Stimulated activated CD4-positive, alpha-beta T cell treated with anti-CD3 and anti-CD28 coated beads, Interleukin-1b, Interleukin-23, amount 100 ng/mL, for 4 hours (primary cell): ENCODE results near the gene STKLD1.
"Not testable (repeated sequence)": the region's sequence is repeated elsewhere in the genome, so short reads cannot be mapped to it uniquely, and the experiment has no call there.

ENCODE experiments used
- DNase-seq, 2 donors: peaks; one replicate each; pipeline ENCODE4 v3.0.0-alpha.2; 2020; ENCODE audit warnings: low read depth in 2 of 2

The STKLD1 gene

DNA sequence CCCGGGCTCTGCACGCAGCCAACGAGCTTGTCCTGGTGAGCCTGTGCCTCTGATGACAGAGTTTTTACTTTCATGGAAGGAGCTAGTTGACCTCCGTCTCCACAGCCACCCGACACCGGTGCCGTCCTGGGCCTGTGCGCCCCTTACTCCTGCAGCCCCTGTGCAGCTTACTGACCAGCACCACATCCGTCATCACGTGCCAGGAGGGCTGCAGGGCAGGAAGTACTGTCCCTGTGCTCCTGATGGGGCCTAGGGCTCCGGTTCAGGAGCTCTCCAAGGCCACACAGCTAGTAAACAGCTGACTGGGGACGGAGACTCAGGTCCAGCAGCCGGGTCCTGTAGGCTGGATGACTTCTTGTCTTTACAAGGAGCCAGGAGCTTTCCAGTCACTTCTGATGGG is 10.2 kb downstream of the STKLD1 start:
- DNase-seq: no peak

DNA sequence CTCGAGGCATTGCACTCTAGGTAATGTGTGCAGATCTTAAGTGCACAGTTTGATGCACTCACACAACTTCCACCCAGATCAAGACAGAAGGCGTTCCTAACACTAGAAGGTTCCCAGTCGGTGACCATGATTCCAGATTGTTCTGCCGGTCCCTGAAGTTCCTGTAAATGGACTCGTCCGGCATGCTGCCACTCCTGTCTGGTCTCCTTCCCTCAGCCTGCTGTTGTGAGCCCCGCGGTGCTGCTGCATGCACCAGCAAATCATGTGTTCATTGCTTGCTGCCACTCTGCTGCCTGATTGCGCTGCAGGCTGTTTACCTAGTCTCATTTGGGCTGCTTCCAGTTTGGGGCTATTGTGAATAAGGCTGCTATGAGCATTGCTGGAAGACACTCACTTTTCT is 11.5 kb downstream of the STKLD1 start:
- DNase-seq: no peak

DNA sequence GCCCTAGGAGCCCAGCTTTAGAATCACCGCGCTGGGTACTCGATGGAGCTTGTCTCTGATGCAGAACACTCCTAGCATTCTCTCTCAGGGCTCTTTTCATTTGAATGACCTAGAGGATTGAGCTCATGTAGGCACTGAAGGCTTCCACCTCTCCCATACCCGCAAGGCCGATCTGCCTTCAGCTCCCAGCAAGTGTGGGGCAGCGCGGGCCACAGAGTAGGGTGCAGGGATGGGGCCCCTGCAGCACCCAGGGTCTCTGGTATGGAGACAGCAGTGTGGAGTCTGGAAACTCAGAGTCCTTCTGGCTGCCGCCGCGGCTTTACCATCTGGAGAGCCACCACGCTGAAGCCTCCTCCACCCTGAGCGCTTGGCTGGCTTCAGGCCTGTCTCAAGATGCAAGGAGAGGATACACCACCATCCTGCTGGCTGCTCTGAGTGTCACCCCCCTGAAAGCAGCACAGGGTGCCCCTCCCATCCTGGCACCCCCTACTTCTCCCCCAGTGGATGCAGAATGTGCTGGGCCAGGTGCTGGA is 12.9 kb downstream of the STKLD1 start:
- DNase-seq: no peak

DNA sequence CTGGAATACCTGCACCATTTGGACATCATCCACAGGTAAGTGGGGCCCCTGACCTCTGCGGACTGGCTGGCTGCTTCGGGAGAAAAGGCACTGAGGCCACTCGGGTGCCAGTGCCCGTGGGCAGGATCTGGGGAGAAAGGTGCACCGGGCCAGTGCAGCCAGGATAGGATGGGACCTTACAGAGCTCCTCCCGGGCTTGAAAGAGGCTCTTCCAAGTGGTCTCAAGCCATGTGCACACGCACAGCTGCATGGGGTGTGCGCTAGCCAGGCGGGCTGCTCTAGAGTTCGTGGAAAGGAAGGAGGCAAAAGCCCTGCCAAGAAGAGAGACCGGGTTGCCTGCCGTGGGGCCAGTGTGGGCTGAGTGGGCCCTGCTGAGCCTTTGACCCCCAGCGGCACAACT is 13.4 kb downstream of the STKLD1 start:
- DNase-seq: no peak

DNA sequence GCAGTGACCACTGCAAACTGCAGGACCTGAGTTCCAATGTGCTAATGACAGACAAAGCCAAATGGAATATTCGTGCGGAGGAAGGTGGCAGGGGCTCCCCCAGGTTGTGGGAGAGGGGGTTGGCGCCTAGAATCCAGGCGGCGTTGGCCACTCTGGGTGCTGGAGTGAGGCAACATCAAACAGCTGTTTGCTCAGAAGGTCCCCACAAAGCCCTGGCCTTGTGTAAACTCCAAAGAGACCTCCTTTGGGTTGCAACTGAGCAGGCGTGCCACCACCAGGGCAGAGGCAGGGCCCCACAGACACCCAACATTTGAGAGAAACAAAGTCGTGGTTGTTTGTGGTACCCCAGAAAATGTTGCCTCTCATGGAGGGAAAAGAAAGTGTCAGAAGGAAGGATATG is 14.5 kb downstream of the STKLD1 start:
- DNase-seq: no peak

DNA sequence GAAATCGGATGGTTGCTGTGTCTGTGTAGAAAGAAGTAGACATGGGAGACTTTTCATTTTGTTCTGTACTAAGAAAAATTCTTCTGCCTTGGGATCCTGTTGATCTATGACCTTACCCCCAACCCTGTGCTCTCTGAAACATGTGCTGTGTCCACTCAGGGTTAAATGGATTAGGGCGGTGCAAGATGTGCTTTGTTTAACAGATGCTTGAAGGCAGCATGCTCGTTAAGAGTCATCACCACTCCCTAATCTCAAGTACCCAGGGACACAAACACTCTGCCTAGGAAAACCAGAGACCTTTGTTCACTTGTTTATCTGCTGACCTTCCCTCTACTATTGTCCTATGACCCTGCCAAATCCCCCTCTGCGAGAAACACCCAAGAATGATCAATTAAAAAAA is 15.3 kb downstream of the STKLD1 start:
- not testable (repeated sequence) for DNase-seq

DNA sequence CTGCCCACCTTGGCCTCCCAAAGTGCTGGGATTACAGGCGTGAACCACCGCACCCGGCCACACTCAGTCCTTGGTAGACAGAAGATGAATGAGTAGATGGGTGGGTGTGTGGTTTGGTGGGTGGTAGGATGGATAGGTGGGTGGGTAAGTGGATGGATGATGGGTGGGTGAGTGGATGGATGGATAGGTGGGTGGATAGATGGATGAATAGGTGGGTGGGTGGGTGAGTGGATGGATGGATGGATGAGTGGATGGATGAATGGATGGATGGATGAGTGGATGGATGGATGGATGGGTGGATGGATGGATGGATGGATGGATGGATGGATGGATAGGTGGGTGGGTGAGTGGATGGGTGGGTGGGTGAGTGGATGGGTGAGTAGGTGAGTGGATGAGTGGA is 16.1 kb downstream of the STKLD1 start:
- not testable (repeated sequence) for DNase-seq

DNA sequence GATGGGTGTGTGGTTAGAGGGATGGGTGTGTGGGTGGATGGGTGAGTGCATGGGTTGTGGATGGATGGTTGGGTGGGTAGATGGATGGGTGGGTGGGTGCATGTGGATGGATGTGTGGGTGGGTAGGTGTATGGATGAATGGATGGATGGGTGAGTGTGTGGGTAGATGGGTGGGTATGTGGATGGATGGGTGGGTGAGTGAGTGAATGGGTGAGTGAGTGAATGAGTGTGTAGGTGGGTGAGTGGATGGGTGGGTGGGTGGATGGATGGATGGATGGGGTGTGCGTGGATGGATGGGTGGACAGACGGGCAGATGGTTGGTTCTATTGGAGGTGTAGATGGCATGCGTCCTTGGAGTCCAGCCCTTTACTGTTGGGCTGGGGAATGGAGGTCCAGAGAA is 17.2 kb downstream of the STKLD1 start:
- no peak for DNase-seq

DNA sequence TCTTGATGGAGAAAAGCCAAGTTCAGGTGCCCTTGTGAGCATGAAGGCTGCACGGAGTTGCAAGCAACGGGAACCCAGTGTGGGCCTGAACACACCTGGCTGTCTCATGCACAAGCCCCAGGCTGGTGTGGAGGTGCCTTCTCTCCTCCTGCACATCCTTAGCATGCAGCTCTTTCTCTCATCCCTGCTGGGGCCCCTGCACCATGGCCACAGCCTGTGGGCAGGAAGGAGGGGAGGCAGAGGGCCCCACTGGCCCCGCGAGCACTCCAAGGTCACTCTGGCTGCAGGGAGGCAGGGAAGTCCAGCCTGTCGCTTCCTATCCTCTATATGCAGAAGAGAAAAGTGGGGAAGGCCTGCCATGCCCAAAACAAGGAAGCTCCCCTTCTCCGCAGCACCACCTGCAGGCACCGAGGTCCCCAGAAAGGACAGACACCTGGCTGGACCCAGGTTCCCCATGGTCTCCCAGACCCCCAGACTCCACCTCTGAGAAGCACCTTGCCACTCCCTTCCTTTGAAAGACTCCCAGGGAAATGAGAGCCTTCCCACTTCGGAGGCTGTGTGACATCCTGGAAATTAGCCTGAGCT is 18.6 kb downstream of the STKLD1 start:
- DNase-seq: no peak

DNA sequence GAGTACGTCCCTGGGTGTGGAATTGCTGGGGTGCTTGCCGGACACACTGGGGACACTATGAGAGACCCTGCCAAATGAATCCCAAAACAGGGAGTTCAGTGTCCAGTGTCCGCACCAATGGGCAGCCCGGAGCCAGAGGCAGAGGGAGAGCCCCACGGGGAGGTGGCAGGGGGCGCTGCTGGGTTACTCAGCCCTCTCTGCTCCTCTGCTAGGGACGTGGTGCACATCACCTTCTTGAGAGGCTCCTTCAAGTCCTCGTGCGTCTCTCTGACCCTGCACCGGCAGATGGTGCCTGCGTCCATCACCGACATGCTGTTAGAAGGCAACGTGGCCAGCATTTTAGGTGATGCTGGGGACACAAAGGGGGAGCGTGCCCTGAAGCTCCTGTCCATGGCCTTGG is 20.8 kb downstream of the STKLD1 start:
- no peak for DNase-seq

DNA sequence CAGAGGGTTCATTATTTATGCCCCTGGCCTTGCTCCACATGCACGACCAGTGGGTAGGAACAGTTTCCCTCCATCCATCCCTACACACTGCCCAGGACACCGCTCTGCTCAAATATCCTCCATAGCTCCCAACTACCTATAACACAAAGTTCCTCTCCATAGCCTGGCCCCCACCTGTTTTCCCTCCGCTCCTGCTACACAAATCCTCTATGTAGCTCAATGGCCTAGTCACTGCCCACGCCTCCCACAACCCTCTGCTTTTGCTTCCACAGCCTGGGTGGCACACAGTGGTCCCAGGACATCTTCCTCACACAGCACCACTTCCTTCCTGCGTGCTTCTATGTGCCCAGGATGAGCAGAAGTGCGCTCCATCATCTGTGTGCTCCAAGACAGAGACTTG is 21.2 kb downstream of the STKLD1 start:
- no peak for DNase-seq

DNA sequence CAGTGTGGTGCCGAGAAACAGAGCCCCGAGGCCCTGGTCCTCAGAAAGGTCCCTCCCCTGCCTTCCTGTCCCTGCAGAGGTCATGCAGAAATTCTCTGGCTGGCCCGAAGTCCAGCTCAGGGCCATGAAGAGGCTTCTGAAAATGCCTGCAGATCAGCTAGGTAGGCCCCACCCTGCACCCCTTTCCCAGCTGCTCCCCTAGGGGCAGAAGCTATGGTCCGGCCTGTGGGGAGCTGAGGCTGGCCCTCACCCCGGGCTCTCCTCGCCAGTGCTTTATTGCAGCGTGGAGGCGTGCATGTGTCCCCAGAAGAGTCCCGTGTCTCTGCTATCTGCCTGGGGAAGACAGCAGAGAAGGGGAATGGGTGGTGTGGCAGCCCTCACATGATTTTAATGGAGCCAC is 21.7 kb downstream of the STKLD1 start:
- no peak for DNase-seq

DNA sequence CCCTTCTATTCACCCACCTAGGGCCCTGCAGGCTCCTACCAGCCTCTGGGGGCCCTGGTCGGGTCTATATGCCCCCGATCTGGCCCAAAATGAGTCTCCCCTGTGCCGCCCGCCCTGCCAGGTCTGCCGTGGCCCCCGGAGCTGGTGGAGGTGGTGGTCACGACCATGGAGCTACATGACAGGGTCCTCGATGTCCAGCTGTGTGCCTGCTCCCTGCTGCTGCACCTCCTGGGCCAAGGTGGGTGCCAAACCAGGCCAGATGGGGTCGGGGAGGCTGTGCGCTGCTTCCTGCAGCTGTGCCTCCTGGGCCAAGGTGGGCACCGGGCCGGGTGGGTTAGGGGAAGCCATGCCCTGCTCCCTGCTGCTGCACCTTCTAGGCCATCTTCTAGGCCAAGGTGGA is 24.1 kb downstream of the STKLD1 start:
- DNase-seq: no peak

DNA sequence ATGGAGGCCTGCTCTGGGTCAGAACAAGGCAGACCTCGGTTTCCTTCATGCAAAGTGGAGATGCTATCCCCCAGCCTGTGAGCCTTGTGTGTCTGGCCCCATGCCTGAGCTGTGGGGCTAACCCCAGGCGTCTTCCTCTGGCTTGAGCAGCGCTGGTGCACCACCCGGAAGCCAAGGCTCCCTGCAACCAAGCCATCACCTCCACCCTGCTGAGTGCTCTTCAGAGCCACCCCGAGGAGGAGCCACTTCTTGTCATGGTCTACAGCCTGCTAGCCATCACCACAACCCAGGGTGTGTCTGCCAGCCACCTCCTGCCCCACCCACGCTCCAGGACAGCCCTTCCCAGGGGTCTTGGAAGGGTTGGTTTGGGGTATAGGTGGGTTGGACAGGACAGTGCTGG is 25.4 kb downstream of the STKLD1 start:
- DNase-seq: no peak

DNA sequence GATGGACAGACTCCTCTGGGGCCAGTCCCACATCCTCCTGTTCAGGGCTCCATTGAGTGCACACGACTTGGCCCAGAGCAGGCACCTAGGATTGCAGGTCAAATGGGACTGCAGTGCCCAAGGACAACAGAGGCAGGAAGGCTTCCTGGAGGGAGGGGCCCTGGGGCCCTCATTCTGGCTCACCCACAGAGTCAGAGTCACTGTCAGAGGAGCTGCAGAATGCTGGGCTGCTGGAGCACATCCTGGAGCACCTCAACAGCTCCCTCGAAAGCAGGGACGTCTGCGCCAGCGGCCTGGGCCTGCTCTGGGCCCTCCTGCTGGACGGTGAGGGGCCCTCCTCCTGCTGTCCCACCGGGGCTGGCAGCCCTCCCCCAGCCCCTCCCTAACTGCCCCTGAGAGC is 26.5 kb downstream of the STKLD1 start:
- no peak for DNase-seq

DNA sequence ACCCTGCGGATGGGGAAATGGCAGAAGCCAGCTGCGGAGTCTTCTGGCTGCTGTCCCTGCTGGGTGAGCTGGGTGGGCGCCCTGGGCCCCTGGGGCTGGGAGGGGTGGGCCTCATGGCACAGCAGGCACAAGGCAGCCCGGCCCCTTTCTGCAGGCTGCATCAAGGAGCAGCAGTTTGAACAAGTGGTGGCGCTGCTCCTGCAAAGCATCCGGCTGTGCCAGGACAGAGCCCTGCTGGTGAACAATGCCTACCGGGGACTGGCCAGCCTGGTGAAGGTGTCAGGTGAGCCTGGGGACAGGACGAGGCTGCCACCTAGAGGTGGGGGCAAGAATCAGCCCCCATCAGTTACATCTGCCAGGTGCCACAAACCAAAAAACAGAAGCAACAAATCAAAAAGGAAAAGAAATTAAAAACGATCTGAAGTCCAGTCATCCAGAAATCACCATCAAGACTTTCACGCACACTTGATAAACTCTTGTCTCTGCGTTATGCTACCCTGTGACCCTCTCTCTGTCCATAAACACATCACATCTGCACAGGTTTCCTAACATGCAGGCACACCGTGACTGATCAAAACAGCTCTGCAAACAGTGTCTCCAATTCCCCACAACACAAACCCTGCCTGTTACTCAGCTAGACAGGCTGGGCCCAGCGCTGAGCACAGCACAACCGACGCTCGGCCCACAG is 27.7 kb downstream of the STKLD1 start:
- peak; percentile 49 to 51 for DNase-seq

DNA sequence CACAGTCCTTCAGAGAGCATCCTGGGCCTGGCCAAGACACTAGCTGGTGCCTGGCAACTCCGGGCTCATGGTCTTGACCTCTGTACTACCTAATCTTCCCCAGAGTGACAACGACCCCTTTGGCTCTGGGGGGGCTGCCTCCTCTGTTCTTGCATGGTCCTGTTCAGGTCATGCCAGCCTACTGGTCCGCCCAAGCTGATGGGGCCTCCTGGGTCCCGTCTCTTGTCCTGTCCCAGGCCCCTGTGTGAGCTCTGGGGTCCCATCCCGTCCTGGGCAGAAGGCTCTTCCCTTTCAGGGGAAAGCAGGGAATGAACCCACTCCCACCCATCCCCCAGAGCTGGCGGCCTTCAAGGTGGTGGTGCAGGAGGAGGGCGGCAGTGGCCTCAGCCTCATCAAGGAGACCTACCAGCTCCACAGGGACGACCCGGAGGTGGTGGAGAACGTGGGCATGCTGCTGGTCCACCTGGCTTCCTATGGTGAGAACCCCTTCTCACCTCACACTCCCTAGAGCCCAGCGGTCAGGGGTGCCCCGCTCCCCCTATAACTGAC is 28.4 kb downstream of the STKLD1 start:
- DNase-seq: no peak

DNA sequence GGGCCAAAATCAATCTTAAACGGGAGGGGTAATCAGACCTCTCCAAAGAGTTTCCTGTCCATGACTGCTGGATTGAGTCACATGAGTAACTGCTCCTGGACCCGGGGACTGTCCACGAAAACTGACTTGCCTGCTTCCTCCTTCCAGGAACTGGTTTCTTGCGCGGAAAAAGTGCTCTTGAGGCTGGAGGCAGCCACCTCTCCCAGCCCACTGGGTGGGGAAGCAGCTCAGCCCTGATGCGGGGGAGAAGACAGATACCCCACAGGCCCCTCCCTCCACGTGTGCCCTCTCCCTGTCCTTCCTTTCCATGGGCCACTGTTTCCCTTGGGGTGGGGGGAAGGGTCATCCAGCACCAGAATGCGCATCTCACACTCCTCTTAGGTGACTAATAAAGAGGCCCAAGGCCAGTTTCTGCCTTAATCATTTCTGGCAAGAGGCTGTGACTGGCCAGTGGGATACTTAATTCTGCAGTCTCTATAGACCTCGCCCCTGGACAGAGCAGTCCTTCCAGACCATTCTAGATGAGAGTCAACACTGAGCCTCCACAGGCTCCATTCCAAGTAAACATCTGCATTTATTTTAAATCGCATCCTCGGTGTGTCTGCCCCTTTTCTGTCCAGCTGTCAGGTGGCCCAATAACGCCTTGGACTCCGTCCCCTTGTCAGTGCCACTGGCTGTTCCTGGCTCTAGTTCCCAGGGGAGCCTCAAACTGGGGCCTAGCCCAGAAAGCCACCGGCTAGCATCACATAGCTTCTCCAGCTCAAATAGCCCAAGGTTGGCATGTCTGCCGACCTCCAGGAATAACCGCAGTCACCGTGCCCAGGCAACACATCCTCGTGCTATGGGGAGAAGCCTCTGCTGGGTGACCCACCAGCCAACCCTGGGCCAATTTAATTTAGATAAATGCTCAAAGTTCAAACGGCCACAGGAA is 29.6 kb downstream of the STKLD1 start:
- DNase-seq: no peak

DNA sequence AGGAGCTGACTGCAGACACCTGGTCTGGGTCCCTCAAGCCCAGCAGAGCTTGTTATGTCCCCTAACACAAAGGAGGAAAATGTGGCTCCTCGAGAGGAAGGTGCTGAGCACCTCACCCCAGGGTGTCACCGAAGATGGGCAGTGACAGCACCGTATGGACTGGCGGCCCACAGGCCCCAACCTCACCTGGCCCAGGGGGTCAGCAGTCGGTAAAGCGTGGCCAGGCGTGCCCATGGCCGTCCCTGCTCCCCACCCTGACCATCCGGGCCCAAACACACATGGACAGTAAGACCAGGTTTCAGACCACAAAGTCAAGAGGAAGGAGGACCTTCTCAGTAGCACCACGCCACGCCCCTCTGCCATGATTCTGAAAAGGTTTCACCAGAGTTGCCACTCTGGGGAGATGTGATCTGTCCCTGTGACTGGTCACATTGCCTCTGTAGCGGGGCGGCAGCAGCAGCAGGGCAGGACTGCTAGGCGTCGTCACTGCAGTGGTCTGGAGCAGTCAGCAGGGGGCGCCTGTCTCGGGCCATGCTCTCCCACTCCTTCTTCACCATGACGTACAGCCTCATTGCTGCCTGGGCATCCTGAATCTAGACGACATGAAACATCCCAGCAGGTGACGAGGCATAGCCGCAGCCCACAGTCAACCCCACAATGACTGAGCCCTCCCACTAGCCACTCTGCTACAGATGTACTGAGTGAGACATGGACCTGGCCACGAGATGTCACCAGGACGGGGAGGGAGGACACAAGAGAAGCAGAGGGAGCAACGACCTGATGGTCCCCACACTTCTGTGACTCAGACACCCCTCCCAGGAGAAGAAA is 30.5 kb downstream of the STKLD1 start:
- peak; percentile 70 to 72 for DNase-seq

DNA sequence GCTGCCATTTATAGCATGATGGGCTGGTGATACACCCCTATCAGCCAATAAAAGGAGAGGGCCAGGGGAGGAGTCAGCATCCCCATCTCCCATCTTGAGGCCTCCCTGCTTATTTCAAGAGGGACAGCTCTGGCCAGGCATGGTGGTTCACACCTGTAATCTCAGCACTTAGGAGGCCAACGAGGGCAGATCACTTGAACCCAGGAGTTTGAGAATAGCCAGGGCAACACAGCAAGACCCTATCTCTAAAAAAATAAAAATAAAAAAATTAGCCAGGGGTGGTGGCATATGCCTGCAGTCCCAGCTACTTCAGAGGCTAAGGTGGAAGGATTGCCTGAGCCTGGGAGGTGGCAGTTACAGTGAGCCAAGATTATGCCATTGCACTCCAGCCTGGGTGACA is 31.9 kb downstream of the STKLD1 start:
- DNase-seq: no peak

DNA sequence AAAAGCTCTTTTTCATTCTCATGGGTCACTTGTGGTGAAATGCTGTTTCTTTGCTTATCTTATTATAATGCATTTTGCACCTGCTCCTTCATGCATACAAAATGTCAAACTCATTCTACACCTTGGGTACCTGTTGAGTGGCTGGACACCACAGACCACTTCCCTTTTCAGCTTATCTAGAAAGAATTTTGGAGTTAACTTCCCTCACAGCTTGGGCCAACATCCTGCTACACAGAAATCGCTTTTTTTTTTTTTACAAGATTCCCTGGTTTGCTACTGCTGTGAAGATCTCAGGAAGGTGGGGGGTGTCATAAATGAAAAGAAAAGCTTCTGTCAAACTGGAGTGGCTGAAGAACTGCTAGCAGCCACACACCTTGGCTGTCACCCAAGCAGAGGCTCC is 39.0 kb downstream of the STKLD1 start:
- DNase-seq: no peak
